GM12872 (cell line): Measurements from ENCODE around the gene KMT2A.

Source experiments
- TF ChIP-seq, protein P1 (sequence below): IDR thresholded peaks from 3 replicates; pipeline ENCODE4 v1.5.1; 2011; ENCODE audit warnings: low read depth, mild to moderate bottlenecking, low read length, moderate library complexity; ENCODE audit not compliant: insufficient read depth

The KMT2A gene

DNA sequence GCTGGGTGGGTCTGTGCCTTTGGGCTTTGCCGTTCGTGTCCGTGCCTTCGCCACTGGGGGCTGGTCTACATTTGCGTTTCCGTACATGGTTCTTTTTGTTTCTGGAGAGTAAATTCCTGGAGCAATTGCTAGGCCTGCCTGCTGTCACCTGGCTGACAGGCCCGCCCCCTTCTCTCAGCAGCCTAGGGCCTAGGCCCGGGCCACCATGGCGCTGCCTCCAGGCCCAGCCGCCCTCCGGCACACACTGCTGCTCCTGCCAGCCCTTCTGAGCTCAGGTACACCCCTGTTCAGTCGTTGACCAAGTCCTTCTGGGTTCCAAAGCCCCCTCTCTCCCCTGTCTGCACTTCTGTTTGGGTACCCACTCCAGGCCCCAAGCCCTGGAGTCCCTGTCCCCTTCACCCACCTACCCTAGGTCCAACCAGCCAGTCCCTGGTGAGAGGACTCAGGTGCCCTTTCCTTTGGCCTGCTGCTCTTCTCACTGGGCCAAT lies 95.3 kb downstream of the KMT2A start:
- TF ChIP-seq, protein P1, sequence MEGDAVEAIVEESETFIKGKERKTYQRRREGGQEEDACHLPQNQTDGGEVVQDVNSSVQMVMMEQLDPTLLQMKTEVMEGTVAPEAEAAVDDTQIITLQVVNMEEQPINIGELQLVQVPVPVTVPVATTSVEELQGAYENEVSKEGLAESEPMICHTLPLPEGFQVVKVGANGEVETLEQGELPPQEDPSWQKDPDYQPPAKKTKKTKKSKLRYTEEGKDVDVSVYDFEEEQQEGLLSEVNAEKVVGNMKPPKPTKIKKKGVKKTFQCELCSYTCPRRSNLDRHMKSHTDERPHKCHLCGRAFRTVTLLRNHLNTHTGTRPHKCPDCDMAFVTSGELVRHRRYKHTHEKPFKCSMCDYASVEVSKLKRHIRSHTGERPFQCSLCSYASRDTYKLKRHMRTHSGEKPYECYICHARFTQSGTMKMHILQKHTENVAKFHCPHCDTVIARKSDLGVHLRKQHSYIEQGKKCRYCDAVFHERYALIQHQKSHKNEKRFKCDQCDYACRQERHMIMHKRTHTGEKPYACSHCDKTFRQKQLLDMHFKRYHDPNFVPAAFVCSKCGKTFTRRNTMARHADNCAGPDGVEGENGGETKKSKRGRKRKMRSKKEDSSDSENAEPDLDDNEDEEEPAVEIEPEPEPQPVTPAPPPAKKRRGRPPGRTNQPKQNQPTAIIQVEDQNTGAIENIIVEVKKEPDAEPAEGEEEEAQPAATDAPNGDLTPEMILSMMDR, result no peak

- TF ChIP-seq, protein P1, result no peak
These were observed 95.8 kb downstream of the KMT2A start for GRCh38 chr11:118532091-118532490.

GRCh38 chr11:118532852-118533768 lies 96.8 kb downstream of the KMT2A start:
- TF ChIP-seq, protein P1, result no peak

- TF ChIP-seq, protein P1, result no peak
These were observed 97.8 kb downstream of the KMT2A start for GRCh38 chr11:118533769-118534729.

DNA sequence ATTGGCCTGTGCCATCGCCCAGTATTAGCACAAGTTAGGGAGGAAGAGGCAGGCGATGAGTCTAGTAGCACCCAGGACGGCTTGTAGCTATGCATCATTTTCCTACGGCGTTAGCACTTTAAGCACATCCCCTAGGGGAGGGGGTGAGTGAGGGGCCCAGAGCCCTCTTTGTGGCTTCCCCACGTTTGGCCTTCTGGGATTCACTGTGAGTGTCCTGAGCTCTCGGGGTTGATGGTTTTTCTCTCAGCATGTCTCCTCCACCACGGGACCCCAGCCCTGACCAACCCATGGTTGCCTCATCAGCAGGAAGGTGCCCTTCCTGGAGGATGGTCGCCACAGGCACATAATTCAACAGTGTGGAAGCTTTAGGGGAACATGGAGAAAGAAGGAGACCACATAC lies 99.0 kb downstream of the KMT2A start:
- TF ChIP-seq, protein P1, result no peak

DNA sequence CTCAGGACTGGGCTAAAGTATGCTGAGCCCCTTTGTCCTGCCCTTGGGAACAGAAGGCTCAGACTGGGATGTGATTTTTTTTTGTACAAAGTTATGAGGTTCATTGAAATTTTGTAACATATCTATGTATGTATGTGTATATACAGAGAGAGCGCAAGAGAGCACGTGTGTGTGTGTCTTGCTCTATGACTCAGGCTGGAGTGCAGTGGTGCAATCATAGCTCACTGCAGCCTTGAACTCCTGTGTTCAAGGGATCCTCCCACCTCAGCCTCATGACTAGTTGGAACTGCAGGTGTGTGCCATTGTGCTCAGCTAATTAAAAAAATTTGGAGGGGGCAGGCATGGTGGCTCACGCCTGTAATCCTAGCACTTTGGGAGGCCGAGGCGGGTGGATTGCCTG lies 100.4 kb downstream of the KMT2A start:
- TF ChIP-seq, protein P1, result no peak
